Colonic mucosa (tissue), 4 donors: ENCODE results near the gene RFC3. TPM values are rescaled to one million over a fixed set of nuclear protein-coding genes. Genes with fewer than 3 reads are reported as not detected.
A peak's percentile ranks its signal among the peaks of the same experiment; 100 is the strongest.

ENCODE experiments used
- DNase-seq: peaks from one replicate; pipeline ENCODE4 v3.0.0-alpha.2; 2020
- H3K27ac ChIP-seq: fragments of 200-600 bp; one replicate; pipeline ENCODE4 v1.8.0; 2021
- H3K27me3 ChIP-seq: fragments of 200-600 bp; one replicate; pipeline ENCODE4 v1.8.0; 2021
- H3K36me3 ChIP-seq: fragments of 200-600 bp; one replicate; pipeline ENCODE4 v1.8.0; 2021
- H3K4me1 ChIP-seq: fragments of 200-600 bp; one replicate; pipeline ENCODE4 v1.8.0; 2021; ENCODE audit warnings: mild to moderate bottlenecking
- H3K4me3 ChIP-seq: fragments of 200-600 bp; one replicate; pipeline ENCODE4 v1.8.0; 2021
- H3K9ac ChIP-seq, 2 donors: one replicate each; pipeline ENCODE4 v1.7.0; 2013; ENCODE audit warnings: control low read depth in 2 of 2, low read depth in 2 of 2, low read length in 2 of 2
- H3K9me3 ChIP-seq: fragments of 200-600 bp; one replicate; pipeline ENCODE4 v1.8.0; 2021
- CTCF ChIP-seq: fragments of 200-600 bp; IDR thresholded peaks from one replicate; pipeline ENCODE4 v1.8.0; 2022; ENCODE audit warnings: antibody characterized with exemption, mild to moderate bottlenecking
- intact Hi-C: fragments of 100-400 bp; cut with DNase I; formaldehyde crosslinking; loops from one replicate; pipeline ENCODE4 v1.14.1; 2022
- total RNA-seq, 2 donors: library from RNA; stranded (reverse); fragmentation: NEBNext Ultra II Directional in 1 of 2; extraction: Animal tissue kit (Norgen Biotek cat#: 25700) in 1 of 2; gene quantifications; one replicate each; pipeline ENCODE4 v1.2.1, GENCODE V29; 2021
- donor health status: healthy.
- donor health status: DM: no; HTN: no; CAD: no.
- donor health status: DM: no; HTN: no; CAD: no.

RFC3 gene
- total RNA-seq, result 10 to 100 TPM in 1 of 2 donors, 1 to 10 TPM in 1; 5.9 to 21.6 TPM

- Histone ChIP-seq H3K9me3 (no peaks in the 10 kb centered on the region), H3K27me3 (no peaks in the 10 kb centered on the region), H3K9ac (peak within 1 kb of the TSS; percentile 67 to 73), H3K27ac (peak within 1 kb of the TSS; percentile 11), H3K4me3 (peak within 1 kb of the TSS; percentile 82), H3K36me3 (no peaks in the 10 kb centered on the region), H3K4me1 (no peaks in the 10 kb centered on the region)
- intact Hi-C loops, result loop anchor here (10.0 kb wide), 1 partner anchor 267 kb away; no protein-coding TSS in a partner anchor
- no peak for TF ChIP-seq CTCF
- peak; percentile 93 for DNase-seq
Measured at GRCh38 chr13:33817901-33818706, at the start of gene RFC3. RFC3 (plus strand) TSS chr13:33818149; CDS start chr13:33818179, 30 bp downstream.

GRCh38 chr13:33771296-33771695 lies 46.7 kb upstream of the RFC3 start:
- no peaks in the 10 kb centered on the region for H3K9me3 ChIP-seq
- TF ChIP-seq CTCF, result no peak
- H3K4me1 ChIP-seq, result no peaks in the 10 kb centered on the region
- no peaks in the 10 kb centered on the region for H3K27me3 ChIP-seq
- no peak overlapping the region for H3K9ac ChIP-seq
- intact Hi-C loops, result no loop called here
- H3K36me3 ChIP-seq, result no peaks in the 10 kb centered on the region
- H3K4me3 ChIP-seq, result no peak overlapping the region
- no peak overlapping the region for H3K27ac ChIP-seq
- no peak for DNase-seq

DNA sequence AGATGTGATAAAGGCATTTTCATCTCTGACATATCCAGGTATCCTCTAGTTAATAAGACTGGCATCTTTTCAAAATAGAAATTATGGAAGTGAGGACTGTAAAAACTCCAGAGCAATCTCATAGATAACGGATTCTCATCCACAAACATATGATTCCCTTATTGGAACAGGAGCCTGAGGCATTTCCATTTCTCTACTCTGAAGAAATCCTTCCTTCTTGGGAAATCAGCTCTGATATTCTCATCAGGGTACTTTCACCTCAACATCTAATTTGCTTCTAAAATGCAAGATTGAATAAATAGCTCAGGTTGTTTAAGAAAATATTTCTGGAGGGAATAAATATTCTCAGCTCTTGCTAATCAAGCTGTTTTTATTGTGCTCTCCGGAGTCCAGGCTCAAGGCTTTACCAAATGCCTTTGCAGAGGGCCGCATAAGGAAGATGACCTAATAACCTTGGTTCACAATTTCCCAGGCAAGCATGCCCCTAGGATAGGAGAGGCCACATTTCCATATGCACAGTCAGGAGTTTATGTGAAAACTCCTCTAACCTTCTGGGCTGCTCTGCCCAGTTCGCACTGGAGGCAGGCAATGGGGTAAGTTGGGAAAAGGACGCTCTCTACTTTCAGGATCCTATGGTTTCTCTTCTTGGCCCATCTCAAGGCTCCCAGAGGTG lies 44.0 kb upstream of the RFC3 start:
- peak overlapping the region in 1 of 2 donors; percentile 17 for H3K9ac ChIP-seq
- no peak overlapping the region for H3K4me3 ChIP-seq
- no peaks in the 10 kb centered on the region for H3K27me3 ChIP-seq
- DNase-seq, result no peak
- TF ChIP-seq CTCF, result no peak
- no peaks in the 10 kb centered on the region for H3K36me3 ChIP-seq
- H3K9me3 ChIP-seq, result no peaks in the 10 kb centered on the region
- H3K27ac ChIP-seq, result no peak overlapping the region
- no peaks in the 10 kb centered on the region for H3K4me1 ChIP-seq
- intact Hi-C loops, result no loop called here

GRCh38 chr13:33775339-33776108 lies 42.4 kb upstream of the RFC3 start:
- H3K4me3 ChIP-seq, result no peak overlapping the region
- DNase-seq, result no peak
- H3K27me3 ChIP-seq, result no peaks in the 10 kb centered on the region
- TF ChIP-seq CTCF, result no peak
- H3K9ac ChIP-seq, result no peak overlapping the region
- H3K36me3 ChIP-seq, result no peaks in the 10 kb centered on the region
- no peaks in the 10 kb centered on the region for H3K9me3 ChIP-seq
- H3K4me1 ChIP-seq, result no peaks in the 10 kb centered on the region
- intact Hi-C loops, result no loop called here
- no peak overlapping the region for H3K27ac ChIP-seq

DNA sequence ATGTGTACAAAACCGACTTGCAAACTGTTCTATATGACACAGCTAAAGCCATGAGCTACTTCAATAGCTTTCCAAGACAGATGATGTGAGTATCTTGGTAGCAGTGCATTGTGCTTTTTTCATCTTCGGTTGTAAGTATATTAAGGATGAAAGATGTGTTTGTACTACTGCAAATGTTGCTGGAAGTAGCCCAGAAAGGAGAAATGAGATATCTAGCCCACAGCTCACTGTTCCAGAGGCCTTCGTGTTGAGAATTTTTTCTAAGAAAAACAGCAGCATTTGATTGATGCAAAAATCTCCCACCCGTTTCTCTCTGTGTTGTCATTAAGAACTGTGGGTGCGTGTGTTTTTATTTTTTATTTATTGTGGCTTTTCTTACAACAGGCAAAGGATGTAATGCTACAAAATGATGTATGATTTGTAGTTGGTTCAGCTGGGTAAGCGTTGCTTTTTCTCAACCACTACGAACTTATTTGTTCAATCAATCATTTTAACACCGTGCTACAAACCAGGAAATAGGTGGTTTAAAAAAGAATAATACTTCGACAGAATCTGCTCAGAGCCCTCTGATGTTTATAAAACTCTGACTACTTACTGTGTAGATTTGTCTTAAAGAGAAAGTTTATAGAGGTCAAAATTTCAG lies 41.6 kb upstream of the RFC3 start:
- DNase-seq, result no peak
- Histone ChIP-seq H3K27me3 (no peaks in the 10 kb centered on the region), H3K4me3 (no peak overlapping the region), H3K36me3 (no peaks in the 10 kb centered on the region), H3K9ac (no peak overlapping the region), H3K27ac (no peak overlapping the region), H3K4me1 (no peaks in the 10 kb centered on the region), H3K9me3 (no peaks in the 10 kb centered on the region)
- intact Hi-C loops, result no loop called here
- no peak for TF ChIP-seq CTCF
